Measurements from ENCODE around the gene FAM25A. TPM values are rescaled to one million over a fixed set of nuclear protein-coding genes. Genes with fewer than 3 reads are reported as not detected.
"Not testable (repeated sequence)": the region's sequence is repeated elsewhere in the genome, so short reads cannot be mapped to it uniquely, and the experiment has no call there.

FAM25A gene
- total RNA-seq, 1 donor from 2014 or later = not detected

DNA sequence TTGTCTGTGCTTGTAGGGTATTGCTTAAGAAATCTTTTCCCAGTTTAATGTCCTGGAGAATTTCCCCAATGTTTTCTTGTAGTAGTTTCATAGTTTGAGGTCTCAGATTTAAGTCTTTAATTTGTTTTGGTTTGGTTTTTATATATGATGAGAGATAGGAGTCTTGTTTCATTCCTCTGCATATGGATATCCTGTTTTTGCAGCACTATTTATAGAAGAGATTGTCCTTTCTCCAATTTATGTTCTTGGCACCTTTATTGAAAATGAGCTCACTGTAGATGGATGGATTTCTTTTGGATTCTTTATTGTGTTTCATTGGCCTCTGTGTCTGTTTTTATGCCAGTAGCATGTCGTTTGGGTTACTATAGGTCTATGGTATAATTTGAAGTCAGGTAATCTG, 31.6 kb upstream of the FAM25A start:
- H3K36me3 Mint-ChIP-seq (ENCODE audit: low read depth) = no peaks in the 10 kb centered on the region
- DNase-seq (ENCODE audit: low spot score) = no peak
- intact Hi-C loops (cut with micrococcal nuclease) = no loop called here
- H3K27me3 Mint-ChIP-seq (ENCODE audit: low read depth) = peaks cover 44% of the 10 kb centered on the region
- H3K27ac Mint-ChIP-seq = no peak overlapping the region
- no peaks in the 10 kb centered on the region for H3K9me3 Mint-ChIP-seq
- H3K4me3 Mint-ChIP-seq (ENCODE audit: low read depth) = no peak overlapping the region
- no peaks in the 10 kb centered on the region for H3K4me1 Mint-ChIP-seq (ENCODE audit: low read depth)

DNA sequence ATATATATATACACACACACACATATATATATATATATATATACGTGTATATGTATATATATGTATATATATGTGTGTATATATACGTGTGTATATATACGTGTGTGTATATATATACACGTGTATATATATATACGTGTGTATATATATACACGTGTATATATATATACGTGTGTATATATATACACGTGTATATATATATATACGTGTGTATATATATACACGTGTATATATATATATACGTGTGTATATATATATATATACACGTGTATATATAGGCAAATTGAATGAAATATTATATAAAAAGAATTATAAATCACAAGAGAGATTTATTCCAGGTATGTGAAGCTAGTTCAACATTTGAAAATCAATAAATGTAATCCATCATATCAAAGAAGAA, 28.7 kb upstream of the FAM25A start:
- H3K27me3 Mint-ChIP-seq (ENCODE audit: low read depth) = peaks cover 35% of the 10 kb centered on the region
- DNase-seq (ENCODE audit: low spot score); H3K4me1 Mint-ChIP-seq (ENCODE audit: low read depth); H3K36me3 Mint-ChIP-seq (ENCODE audit: low read depth); H3K27ac Mint-ChIP-seq; intact Hi-C loops (cut with micrococcal nuclease); H3K9me3 Mint-ChIP-seq; H3K4me3 Mint-ChIP-seq (ENCODE audit: low read depth): not testable (repeated sequence)

DNA sequence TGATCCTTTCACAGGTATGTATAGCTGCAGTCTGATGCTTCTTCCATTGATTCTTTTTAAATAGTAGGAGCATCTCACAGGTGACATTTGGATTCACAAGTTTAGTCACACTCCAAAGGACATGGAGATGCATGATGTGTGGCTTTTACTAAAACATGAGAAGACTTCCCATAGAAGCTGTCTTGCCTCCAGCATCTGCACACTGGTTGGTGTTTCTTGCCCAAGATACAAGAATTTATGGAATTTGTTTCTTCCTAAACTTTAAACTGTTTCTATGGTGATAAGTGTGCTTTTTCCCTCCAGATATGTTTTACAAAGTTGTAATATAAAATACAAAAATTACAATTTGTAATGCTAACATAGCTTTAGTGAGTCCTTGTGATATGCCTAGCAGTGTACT, 27.6 kb upstream of the FAM25A start:
- no peaks in the 10 kb centered on the region for H3K9me3 Mint-ChIP-seq
- DNase-seq (ENCODE audit: low spot score) = no peak
- intact Hi-C loops (cut with micrococcal nuclease) = no loop called here
- no peak overlapping the region for H3K27ac Mint-ChIP-seq
- no peak overlapping the region for H3K4me3 Mint-ChIP-seq (ENCODE audit: low read depth)
- no peaks in the 10 kb centered on the region for H3K36me3 Mint-ChIP-seq (ENCODE audit: low read depth)
- H3K4me1 Mint-ChIP-seq (ENCODE audit: low read depth) = no peaks in the 10 kb centered on the region
- H3K27me3 Mint-ChIP-seq (ENCODE audit: low read depth) = peaks cover 36% of the 10 kb centered on the region

DNA sequence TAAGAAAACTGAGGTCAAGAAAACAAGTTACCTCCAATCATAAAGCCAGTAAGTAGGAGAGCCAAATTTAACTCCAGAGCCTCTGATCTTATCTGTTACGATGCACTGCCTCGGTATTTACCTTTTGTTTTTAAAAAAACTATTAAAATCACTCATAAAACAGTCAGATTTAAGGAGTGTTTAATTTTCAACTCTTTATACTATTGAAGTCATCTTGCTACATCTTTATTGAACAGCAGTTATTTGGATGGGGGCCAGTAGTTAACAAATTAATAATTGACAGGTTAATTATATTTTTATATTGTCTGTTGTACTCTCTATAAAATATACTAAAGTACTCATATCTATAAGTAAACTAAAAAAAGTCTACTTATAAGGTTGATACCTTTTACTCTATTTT, 27.2 kb upstream of the FAM25A start:
- H3K4me1 Mint-ChIP-seq (ENCODE audit: low read depth) = no peaks in the 10 kb centered on the region
- intact Hi-C loops (cut with micrococcal nuclease) = no loop called here
- no peak overlapping the region for H3K4me3 Mint-ChIP-seq (ENCODE audit: low read depth)
- H3K36me3 Mint-ChIP-seq (ENCODE audit: low read depth) = no peaks in the 10 kb centered on the region
- no peaks in the 10 kb centered on the region for H3K9me3 Mint-ChIP-seq
- peaks cover 31% of the 10 kb centered on the region for H3K27me3 Mint-ChIP-seq (ENCODE audit: low read depth)
- H3K27ac Mint-ChIP-seq = no peak overlapping the region
- no peak for DNase-seq (ENCODE audit: low spot score)

DNA sequence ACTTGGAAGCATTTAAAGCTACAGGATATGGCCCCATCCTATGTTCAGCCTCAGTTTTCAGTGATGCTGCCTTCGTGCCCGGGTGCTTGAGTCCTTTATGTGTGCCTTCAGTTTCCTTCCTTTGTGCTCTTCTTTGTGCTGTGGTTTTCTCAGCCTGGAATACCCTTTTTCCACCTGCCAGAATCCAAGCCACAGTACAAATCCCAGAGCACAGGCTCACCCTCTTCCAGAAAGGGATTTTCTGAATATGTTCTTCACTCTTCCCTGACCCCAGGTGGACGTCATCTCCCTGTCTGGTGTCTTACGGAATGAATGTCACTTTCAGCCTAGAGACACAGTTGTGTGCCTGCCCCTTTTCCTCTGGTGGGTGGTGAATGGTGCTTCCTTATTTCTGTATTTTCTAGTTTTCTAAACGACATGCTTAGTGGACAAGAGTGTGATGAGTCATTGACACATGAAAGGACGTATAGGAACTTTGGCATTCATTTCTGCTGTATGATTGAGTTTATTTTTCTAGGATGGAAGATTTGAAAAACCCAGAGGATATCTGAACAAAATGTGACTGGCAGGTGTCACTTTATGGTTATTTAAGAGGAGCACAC, 20.2 kb upstream of the FAM25A start:
- DNase-seq (ENCODE audit: low spot score); H3K36me3 Mint-ChIP-seq (ENCODE audit: low read depth); intact Hi-C loops (cut with micrococcal nuclease); H3K4me3 Mint-ChIP-seq (ENCODE audit: low read depth); H3K27ac Mint-ChIP-seq; H3K9me3 Mint-ChIP-seq; H3K4me1 Mint-ChIP-seq (ENCODE audit: low read depth); H3K27me3 Mint-ChIP-seq (ENCODE audit: low read depth): not testable (repeated sequence)

DNA sequence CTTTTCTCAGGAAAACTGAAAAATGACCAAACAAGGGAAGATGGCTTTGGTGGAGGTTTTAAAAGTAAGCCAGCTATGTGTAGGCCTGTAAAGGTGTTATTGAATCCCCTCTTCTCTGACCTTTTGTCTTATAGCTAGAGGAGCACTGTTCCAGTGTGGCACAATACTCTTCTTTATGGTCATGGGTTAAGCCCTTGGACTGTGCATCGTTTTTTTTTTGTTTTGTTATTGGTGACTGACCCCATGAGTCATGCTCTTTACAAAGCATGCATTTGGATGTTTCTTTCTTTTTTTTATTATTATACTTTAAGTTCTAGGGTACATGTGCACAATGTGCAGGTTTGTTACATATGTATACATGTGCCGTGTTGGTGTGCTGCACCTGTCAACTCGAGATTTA, 19.6 kb upstream of the FAM25A start:
- Mint-ChIP-seq H3K27ac (no peak overlapping the region), H3K36me3 (ENCODE audit: low read depth) (no peaks in the 10 kb centered on the region), H3K4me1 (ENCODE audit: low read depth) (no peaks in the 10 kb centered on the region), H3K4me3 (ENCODE audit: low read depth) (no peak overlapping the region), H3K9me3 (no peaks in the 10 kb centered on the region), H3K27me3 (ENCODE audit: low read depth) (peaks cover 6% of the 10 kb centered on the region)
- intact Hi-C loops (cut with micrococcal nuclease) = no loop called here
- DNase-seq (ENCODE audit: low spot score) = no peak

DNA sequence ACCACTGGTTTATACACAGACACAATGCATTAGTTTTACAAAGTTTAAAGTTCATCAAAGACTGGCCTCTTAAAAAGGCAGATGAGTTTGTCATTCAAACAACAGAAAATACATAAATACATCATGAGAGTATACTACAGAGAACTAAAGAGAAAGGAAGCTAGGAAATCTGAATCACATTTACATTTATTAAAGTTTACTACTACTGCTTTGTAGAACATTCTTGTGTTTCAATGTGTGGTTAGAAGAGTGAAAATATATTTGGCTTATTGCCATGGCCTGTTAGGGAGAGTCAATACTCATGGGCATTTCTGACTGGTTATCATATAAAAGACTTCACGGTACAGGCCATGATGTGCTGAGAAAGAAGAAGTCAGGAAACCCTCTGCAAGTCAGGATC, 13.0 kb upstream of the FAM25A start:
- H3K4me3 Mint-ChIP-seq (ENCODE audit: low read depth); H3K27me3 Mint-ChIP-seq (ENCODE audit: low read depth); H3K36me3 Mint-ChIP-seq (ENCODE audit: low read depth); intact Hi-C loops (cut with micrococcal nuclease); H3K4me1 Mint-ChIP-seq (ENCODE audit: low read depth); H3K9me3 Mint-ChIP-seq; DNase-seq (ENCODE audit: low spot score); H3K27ac Mint-ChIP-seq: not testable (repeated sequence)

DNA sequence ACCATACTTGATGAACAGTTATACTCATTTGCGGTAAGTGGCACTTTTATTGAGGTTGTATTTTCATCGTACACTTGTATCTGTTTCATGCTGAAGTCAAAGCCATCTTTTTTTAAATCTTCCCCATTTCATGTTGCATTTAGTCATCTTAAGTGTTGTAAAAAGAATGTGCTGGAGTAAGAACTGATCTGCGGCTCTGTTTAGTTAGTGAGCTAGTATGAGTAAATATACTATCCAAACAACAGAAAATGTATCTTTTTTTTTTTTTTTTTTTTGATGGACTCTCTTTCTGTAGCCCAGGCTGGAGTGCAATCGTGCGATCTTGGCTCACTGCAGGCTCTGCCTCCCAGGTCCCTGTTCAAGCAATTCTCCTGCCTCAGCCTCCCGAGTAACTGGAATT, 12.4 kb upstream of the FAM25A start:
- H3K4me1 Mint-ChIP-seq (ENCODE audit: low read depth); H3K27ac Mint-ChIP-seq; H3K4me3 Mint-ChIP-seq (ENCODE audit: low read depth); H3K36me3 Mint-ChIP-seq (ENCODE audit: low read depth); intact Hi-C loops (cut with micrococcal nuclease); DNase-seq (ENCODE audit: low spot score); H3K27me3 Mint-ChIP-seq (ENCODE audit: low read depth); H3K9me3 Mint-ChIP-seq: not testable (repeated sequence)

DNA sequence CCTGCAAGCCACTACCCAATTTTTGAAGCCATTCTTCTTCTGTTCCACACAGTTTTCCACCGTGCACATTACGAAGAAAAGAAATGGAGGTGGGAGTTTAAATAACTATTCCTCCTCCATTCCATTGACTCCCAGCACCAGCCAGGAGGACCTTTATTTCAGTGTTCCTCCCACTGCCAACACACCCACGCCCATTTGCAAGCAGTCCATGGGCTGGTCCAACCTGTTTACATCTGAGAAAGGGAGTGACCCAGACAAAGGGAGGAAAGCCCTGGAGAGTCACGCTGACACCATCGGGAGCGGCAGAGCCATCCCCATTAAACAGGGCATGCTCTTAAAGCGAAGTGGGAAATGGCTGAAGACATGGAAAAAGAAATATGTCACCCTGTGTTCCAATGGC, 11.8 kb upstream of the FAM25A start:
- H3K36me3 Mint-ChIP-seq (ENCODE audit: low read depth); H3K9me3 Mint-ChIP-seq; intact Hi-C loops (cut with micrococcal nuclease); DNase-seq (ENCODE audit: low spot score); H3K27ac Mint-ChIP-seq; H3K4me1 Mint-ChIP-seq (ENCODE audit: low read depth); H3K27me3 Mint-ChIP-seq (ENCODE audit: low read depth); H3K4me3 Mint-ChIP-seq (ENCODE audit: low read depth): not testable (repeated sequence)

DNA sequence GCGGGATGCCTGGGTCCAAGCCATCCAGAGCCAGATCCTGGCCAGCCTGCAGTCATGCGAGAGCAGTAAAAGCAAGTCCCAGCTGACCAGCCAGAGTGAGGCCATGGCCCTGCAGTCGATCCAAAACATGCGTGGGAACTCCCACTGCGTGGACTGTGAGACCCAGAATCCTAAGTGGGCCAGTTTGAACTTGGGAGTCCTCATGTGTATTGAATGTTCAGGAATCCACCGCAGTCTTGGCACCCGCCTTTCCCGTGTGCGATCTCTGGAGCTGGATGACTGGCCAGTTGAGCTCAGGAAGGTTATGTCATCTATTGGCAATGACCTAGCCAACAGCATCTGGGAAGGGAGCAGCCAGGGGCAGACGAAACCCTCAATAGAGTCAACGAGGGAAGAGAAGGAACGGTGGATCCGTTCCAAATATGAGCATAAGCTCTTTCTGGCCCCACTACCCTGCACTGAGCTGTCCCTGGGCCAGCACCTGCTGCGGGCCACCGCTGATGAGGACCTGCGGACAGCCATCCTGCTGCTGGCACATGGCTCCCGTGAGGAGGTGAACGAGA, 10.9 kb upstream of the FAM25A start:
- H3K9me3 Mint-ChIP-seq; H3K4me1 Mint-ChIP-seq (ENCODE audit: low read depth): not testable (repeated sequence)

DNA sequence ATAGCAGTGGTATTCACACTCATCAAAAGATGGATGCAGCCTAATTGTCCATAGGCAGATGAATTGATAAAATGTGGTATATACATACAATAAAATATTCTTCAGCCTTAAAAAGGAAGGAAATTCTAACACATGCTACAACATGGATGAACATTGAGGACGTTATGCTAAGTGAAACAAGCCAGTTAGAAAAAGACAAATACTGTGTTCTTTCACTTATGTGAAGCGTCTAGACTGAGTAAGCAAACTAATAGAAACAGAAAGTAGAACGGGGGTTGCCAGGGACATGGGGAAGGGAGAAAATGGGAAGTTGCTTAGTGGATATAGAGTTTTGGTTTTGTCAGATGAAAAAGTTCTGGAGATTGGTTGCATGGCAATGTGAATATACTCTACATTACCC, 6.6 kb upstream of the FAM25A start:
- H3K4me1 Mint-ChIP-seq (ENCODE audit: low read depth); H3K27ac Mint-ChIP-seq; intact Hi-C loops (cut with micrococcal nuclease); DNase-seq (ENCODE audit: low spot score); H3K27me3 Mint-ChIP-seq (ENCODE audit: low read depth); H3K36me3 Mint-ChIP-seq (ENCODE audit: low read depth); H3K4me3 Mint-ChIP-seq (ENCODE audit: low read depth); H3K9me3 Mint-ChIP-seq: not testable (repeated sequence)

More for the DNA sequence above, 10.9 kb upstream of the FAM25A start:
- H3K27me3 Mint-ChIP-seq (ENCODE audit: low read depth); DNase-seq (ENCODE audit: low spot score); H3K4me3 Mint-ChIP-seq (ENCODE audit: low read depth); H3K36me3 Mint-ChIP-seq (ENCODE audit: low read depth); intact Hi-C loops (cut with micrococcal nuclease); H3K27ac Mint-ChIP-seq: not testable (repeated sequence)

DNA sequence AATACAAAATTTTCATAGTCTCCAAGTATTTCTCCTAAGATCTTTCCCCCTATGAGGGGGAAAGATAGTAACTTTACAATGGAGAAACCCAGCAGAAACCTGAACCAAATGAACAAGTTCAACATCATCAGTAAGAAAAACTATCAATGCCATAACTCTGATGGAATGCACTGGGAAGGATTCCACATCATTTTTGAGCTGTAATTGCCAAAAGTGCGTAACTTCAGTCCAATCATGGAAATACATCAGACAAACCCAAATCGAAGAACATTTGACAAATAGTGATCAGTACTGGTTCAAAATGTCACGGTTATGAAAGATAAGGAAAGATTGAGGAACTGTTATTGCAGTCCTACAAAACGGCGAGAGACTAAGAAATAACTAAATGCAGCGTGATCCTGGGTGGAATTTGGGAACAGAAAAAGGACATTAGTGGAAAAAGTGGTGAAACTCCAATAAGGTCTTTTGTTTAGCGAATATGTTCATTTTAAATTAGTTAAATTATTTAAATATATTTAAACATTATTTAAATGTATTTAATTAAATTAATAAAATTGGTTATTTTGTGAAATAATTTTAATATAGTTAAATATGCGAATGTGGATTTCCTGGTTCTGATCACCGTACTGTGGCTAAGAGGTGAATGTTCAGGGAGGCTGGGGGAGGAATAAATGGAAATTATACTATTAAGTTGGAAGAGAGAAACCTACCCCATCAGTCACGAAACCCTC, 4.9 kb upstream of the FAM25A start:
- DNase-seq (ENCODE audit: low spot score); H3K27me3 Mint-ChIP-seq (ENCODE audit: low read depth); H3K4me3 Mint-ChIP-seq (ENCODE audit: low read depth); H3K36me3 Mint-ChIP-seq (ENCODE audit: low read depth); intact Hi-C loops (cut with micrococcal nuclease); H3K4me1 Mint-ChIP-seq (ENCODE audit: low read depth); H3K9me3 Mint-ChIP-seq; H3K27ac Mint-ChIP-seq: not testable (repeated sequence)

DNA sequence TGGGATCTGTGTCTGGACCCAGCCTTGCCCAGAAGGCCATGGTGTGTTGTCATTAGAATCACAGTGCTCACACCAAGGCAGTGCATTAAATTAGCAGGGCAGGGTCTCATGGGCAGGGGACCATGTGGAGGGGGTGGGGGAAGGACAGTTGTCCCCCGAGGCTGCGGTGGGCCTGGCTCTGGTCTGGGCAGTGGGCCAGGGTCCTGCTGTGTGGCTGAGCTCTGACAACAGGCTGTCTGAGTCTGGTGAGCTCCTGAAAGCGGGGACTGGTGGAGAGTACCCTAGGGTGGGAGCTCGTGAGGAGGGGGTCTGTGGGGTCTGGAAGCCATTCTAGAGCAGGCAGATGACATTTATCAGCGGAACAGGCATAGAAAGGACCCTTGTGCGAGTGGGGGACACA, 2.0 kb upstream of the FAM25A start:
- H3K4me3 Mint-ChIP-seq (ENCODE audit: low read depth); H3K4me1 Mint-ChIP-seq (ENCODE audit: low read depth); H3K27ac Mint-ChIP-seq; intact Hi-C loops (cut with micrococcal nuclease); H3K27me3 Mint-ChIP-seq (ENCODE audit: low read depth); H3K36me3 Mint-ChIP-seq (ENCODE audit: low read depth); DNase-seq (ENCODE audit: low spot score); H3K9me3 Mint-ChIP-seq: not testable (repeated sequence)
